Muscle of back (tissue), 13 donors: ENCODE measurements around the gene TMEM169. TPM values are rescaled to one million over a fixed set of nuclear protein-coding genes. Genes with fewer than 3 reads are reported as not detected.

Source experiments
- DNase-seq, 3 donors: peaks; one replicate each; pipeline versions ENCODE4 v3.0.0 to v3.0.0-alpha.2; 2013
- long read RNA-seq, 9 donors: transcript quantifications; one replicate each; lab custom pipeline, GENCODE V29; 2026
- polyA plus RNA-seq, 10 donors: library from polyadenylated mRNA; unstranded; fragments of 120-200 nt; gene quantifications; one replicate each; pipeline ENCODE4 v1.2.1, GENCODE V29; 2013; ENCODE audit not compliant: insufficient read length in 10 of 10

Gene TMEM169, protein sequence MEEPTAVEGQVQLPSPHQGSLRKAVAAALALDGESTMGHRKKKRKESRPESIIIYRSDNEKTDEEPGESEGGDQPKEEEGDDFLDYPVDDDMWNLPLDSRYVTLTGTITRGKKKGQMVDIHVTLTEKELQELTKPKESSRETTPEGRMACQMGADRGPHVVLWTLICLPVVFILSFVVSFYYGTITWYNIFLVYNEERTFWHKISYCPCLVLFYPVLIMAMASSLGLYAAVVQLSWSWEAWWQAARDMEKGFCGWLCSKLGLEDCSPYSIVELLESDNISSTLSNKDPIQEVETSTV
- polyA plus RNA-seq, result 1 to 10 TPM; 2.9 to 6.2 (median 3.9) TPM
- long read RNA-seq, donor 1, partial matches to known transcripts, result 0 of 1 reads
- long read RNA-seq, donor 1, other reads (novel, unspliced or antisense), result 0 of 1 reads
- long read RNA-seq, donor 2, result 0 reads
- long read RNA-seq, donor 3, result 0 reads
- long read RNA-seq, donor 4, result 0 reads
- long read RNA-seq, donor 5, result 0 reads
- long read RNA-seq, donor 6, partial matches to known transcripts, result 0 of 2 reads
- long read RNA-seq, donor 6, other reads (novel, unspliced or antisense), result 0 of 2 reads
- long read RNA-seq, donor 7, result 0 reads
- long read RNA-seq, donor 8, result 0 reads
- long read RNA-seq, donor 9, result 0 reads

DNA sequence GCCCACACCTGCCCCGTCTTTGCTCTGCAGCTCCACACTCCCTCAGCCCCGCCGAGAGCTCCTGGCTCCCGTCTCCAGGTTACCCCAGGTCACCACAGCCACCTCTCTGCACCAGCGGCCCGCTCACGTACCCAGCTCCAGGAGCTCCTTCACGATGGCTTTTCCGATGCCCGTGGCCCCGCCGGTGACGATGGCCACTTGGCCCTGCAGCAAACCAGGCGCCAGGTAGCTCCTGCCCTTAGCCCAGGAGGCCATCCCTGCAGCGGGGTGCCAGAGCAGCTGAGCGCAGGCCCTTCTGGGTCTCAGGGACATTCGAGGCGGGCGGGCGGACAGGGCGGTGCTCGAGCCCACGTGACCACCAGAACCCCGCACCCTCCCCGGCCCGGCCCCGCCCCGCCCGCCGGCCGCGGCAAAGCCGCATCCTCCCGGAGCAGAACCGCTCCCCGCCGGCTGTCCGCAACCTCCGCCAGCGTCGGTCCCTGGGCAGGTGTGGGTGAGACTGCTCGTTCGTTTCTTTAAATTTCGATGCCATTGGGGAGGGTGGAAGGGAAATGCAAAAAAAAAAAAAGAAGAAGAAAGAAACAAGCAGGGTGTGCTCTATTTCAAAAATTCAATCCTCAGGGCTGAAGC lies at the start of gene TMEM169, which contains the start of gene PECR:
TSS of gene TMEM169 (plus strand) at position 433 of the 630 bp plus-strand sequence. CDS start 14,045 bp downstream, outside the sequence.
TSS of gene PECR (minus strand) at position 323 of the 630 bp plus-strand sequence. CDS start at position 255, 68 bp downstream.
- peak; percentile 54 to 82 (median 56) for DNase-seq

DNA sequence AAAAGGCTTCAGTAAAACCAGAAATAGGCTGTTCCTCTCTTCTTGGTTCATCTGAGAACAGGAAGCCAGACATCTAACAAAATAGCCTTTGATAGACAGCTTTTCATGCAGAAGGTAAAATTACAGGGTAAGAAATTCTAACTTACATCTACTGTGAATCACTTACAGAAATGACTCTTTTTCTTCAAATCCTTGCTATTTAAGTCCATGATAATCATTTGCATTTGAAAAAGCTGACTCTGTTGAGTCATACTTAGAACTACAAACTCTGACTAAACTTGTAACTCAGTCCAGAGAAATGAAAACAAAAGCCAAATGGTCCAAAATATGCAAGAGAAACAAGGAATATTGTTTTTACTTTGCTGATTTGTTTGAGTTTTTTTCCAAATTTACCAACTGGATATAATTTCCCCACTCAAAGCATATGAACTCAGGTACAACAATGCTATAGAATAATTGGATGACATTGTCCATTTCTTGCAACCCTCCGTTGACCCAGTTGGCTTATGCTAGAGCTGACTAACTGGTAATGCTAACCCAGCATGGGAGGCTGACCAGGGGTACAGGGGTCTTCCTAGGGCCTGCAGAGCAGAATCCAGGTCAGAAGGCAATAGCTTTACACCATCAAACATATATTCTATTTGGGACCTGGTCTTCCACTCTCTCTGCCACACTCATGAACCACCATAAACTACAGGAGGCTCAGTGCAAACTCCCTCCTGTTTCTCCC lies 49.6 kb upstream of the TMEM169 start:
- DNase-seq, result peak in 1 of 3 donors; percentile 56

DNA sequence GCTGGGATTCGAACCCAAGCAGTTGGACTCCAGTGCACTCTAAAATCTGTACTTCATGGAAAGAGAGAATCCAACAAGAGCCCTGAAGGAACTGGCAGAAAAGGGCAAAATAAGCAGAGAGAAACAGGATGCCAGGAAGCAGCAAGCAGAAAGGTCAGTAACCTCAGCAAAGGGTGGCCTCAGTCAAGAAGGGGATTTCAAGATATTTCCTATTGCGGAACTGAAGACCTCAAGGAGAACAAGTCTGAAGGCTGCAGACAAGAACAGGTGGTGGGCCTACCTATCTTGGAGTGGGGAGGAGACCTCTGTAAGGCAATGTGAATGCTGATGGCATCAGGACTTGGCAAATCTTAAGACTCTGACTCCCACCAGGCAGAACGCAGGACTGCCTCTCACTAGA lies 48.3 kb upstream of the TMEM169 start:
- no peak for DNase-seq

DNA sequence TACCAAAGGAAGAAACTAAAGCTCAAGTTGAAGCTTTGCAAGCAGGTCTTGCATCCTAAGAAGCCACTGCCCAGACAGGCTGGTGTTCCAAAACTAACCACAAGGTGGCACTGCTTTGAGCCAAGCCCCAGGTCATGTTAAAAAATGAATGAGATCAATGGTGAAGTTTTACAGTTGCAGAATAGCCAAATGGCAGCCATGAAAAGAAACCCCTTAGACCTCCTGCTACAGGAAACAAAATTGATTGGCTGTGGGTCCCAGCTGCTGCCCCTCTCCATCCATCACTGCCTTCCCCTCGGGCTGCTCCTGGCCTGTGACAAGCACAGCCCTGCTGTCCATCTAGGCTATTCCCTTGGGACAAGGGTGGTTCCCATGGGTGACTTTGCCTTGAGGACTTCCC lies 47.7 kb upstream of the TMEM169 start:
- DNase-seq, result peak; percentile 45 to 67 (median 45)

DNA sequence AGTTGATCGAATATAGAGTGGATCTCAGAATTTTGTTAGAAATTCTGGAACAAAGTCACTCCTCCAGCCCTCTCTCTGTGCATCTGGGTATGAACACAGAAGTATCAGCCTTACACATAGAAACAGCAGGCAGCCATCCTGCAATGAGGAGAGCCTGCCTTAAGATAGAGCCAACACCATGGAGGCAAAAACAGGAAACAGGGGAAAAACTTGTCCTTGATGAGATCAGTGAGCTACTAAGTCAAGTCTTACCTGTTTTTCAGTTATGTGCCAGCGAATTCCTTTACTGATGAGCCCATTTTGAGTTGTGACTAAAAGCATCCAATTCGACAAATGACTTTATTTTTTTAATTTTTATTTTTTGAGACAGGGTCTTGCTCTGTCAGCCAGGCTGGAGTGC lies 41.8 kb upstream of the TMEM169 start:
- no peak for DNase-seq

DNA sequence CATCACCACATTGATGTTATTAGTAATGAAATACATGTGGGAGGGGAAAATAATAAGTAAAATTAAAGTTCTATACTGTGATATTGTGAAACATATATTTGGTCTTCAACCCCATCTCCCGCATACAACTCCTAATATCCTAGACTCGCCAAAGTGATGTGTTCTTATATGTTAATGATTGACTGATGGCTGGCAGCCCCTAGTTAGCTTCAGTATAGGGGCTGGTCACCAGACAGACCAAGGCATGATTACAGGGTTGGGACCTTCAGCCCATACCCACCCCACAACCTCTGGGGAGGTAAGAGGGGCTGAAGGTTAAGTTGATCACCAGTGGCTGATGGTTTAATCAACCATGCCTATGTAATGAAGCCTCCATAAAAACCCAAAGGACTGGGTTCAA lies 40.3 kb upstream of the TMEM169 start:
- no peak for DNase-seq

DNA sequence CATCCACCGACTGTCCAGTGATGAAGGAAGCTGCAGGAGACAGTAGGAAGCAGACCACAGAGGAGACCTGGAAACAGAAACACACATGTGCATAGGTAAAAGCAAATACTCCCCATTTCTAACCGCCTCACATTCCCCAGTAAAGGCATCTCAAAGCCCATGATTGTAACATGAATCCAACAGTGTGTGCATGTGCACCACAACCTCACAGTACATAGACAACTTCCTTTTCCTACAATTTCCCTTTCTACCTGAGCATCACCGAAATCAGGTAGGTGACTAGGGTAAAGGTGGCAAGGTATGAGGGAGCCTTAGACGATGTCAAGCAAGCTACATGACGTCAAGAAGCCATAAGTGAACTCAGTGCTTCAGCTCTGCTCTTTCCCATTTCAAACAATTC lies 37.8 kb upstream of the TMEM169 start:
- DNase-seq, result no peak

DNA sequence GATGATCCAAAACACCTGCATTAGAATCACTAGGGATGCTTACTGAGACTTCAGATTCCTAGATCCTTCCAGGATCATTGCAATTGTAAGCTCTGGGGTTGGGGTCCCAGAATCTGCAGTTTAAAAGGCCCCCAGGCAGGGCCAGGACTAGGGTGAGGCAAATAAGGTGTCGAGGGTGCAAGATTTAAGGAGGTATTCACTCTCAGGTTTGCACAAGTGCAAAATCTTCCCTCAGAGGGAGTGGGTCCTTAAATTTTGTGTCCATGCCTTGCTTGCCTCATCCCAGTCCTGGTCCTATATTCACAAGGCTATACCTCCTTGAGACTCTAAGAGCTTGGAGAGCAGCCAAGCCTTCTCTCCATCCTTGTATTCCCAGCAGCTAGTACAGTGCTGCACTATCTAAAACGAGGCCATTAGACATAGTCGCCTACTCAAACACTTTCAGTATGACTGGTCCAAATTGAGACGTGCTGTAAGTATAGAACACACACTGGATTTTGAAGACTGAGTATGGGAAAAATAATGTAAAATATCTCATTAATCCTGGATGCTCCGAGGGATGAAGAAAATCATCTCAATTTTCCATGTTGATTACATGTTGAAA lies 36.7 kb upstream of the TMEM169 start:
- DNase-seq, result no peak

DNA sequence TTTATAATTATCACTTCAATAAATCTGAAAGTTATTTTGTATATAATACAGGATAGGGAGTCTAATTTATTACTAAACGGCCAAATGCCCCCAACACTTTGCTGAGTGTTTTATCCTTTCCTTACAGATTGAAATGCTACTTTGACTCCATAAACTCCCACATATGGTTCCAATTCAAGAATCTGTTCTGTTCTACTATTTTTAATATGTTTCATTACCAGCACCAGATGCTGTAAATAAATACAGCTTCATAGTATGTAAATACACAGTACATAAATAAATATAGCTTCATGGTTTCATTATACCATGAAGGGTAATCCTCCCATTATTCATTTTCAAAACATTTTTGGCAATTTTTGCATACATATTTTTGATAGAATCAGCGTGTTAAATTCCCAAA lies 34.3 kb upstream of the TMEM169 start:
- DNase-seq, result no peak

DNA sequence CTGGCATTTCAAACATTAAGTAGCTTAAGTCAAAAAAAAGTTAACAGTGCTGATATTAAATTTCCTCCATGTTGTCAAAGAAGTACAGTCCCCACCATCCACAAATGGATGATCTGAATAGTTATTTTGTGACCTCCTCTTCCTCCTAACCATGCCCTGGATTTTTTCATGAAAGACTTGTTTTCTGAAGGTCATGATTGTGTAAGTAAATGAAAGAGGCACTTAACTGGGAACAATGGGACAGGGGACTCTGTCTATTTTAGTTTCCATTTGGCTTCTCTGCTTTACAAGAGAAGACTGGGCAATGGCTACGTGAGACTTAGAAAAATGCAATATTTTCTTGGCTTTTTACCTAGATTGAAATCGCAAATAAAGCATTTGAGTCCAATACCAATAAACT lies 32.3 kb upstream of the TMEM169 start:
- no peak for DNase-seq

DNA sequence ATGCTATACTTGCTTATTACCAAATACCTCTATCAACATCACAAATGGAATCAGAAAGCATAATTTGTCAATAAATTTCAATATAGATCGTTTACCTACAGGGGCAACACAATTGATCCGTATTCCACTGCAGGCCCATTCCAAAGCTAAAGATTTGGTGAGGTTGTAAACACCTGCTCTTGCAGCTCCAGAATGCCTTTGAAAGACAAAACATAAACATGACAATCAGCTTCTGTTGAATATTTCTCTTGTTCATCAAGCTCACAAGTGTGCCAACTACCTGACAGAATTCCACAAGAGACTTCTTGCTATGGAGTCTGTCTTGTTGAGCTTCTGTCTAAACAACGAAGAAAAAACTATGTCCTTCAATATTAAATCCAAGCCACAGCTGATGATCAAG lies 30.4 kb upstream of the TMEM169 start:
- no peak for DNase-seq

DNA sequence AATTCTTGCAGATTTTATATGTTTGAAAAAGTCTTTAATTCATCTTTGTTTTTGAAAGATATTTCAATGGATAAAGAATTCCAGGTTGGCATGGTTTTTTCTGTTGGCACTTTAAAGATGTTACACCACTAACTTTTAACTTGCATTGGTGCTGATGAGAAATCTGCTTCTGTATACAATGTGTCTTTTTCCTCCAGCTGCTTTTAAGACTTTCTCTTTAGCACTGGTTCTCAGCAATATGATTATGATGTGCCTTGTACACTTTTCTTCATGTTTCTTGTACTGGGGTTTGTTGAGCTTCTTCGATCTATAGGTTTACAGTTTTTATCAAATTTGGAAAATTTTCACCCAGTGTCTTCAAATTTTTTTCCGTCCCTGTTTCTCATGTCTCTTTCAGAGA lies 29.3 kb upstream of the TMEM169 start:
- no peak for DNase-seq

DNA sequence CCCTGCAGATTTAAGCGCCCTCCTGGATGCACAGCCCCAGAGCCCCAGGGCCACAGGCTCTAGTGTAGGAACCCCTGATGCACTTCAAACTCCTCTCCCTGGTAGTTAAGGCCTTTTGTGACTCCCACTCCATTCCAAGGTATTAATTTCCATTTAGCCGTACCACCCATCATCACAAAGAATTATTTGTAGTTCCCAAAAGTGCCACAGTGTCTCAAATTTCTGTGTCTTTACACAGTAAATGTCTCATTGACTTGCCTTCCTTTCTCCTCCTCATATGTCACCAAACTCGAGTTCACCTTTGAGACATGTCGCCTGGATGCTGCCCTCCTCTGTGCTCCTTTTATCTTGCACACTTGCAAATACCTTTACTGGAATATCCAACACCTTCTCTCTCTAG lies 26.0 kb upstream of the TMEM169 start:
- no peak for DNase-seq

DNA sequence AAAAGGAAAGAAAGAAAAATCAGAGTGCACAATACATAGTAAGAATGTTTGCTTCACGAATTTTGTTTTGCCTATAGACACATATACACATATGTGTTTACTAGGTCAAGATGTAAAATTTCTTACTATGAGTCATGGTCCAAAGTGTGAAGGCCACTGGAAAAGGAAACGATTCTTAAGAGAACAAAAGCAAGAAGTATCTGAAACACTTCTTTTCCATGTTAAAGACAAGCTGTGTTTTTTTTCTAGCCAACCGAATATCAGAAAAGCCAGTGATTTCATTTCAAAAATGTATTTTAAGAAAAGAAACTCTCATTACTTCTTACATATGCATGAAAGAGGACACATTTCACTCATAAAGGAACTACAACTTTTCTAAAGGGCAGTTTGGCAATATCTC lies 25.0 kb upstream of the TMEM169 start:
- no peak for DNase-seq

DNA sequence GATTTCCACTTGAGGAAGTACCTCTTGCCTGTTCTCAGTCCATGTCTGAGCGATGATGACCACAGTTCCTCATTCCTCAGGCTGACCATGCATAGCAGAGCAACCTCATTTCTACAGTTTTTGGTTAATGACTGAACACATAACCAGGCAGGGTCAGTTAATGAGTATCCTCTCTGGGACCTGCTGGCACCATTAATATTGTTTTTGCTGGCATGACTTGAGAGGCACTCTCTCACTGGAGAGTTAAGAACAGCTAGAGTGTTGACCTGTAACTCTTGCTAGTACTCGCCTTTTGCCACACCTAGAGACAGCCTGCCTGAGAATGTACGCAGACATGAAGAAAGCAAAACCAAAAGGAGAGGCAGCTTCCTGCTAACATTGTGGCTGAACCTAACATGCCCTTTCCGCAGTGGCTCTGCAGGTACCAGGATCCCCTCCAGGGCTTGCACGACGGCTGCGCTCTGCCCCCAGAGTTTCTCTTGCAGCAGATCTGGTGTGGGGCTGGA lies 24.0 kb upstream of the TMEM169 start:
- no peak for DNase-seq

DNA sequence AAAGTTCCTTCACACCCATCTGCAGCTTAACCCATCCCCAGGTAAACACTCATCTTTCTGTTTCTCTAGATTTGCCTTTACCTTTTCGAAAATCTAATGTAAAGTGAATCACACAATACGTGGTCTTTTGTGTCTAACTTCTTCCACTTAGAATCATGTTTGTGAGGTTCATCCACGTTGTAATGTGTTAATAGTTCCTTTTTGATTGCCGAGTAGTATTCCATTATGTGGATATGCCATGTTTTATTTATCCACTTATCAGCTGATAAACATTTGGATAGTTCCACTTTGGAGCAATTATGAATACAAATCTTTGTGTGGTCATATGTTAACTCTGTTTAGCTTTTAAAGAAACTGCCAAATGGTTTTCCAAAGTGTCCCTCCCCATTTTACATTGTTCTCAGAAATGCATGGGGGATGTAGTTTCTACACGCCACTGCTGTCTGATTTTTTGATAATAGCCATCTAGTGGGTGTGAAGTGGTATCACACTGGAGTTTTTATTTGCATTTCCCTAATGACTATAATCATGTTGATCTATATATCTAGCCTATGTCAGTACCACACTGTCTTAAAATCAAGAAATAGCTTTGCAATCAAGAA lies 22.4 kb upstream of the TMEM169 start:
- DNase-seq, result no peak

DNA sequence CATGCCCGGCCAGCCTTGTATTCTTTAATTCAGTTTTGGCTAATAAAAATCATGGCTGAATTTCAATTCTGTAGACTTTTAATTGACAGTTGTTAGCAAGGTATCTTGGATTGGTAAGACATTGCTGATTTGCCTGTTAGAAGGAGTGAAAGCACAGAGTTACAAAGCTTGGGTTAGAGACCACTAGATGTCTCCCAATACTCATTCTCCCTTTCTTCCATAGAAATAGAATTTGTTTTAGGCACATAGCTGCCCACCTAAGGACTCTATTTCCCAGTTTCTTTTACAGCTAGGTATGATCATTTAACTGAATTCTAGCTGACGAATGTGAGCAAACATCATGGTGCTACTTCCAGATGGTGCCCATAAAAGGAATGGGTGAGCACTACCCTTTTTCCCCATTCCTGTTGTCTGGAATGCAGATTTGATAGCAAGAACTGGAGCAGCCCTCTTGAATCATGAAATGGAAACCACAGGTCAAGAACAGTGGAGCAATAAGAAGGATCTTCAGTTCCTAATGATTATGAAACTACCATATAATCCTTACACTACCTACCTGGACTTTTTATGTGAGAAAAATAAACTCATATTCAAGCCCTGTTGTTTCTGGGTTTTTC lies 17.6 kb upstream of the TMEM169 start:
- no peak for DNase-seq

DNA sequence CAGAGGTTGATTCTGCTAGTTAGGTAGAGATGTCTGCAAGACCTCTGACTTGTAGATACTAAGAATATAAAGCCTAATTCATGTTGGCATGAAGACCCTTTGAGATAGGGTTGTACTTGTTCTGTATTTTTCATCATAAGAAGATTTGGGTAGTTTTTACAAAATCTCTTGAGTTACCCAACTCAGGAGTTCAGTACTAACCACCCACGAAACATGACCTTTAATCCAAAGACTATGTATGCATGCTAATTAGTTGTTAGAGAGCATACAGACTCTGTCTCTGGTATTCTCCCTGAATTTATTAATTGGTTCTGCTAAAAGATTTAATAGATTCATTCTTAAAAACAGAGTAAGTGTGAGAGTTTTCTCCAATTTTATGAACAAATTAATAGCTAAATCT lies 17.1 kb upstream of the TMEM169 start:
- DNase-seq, result no peak

DNA sequence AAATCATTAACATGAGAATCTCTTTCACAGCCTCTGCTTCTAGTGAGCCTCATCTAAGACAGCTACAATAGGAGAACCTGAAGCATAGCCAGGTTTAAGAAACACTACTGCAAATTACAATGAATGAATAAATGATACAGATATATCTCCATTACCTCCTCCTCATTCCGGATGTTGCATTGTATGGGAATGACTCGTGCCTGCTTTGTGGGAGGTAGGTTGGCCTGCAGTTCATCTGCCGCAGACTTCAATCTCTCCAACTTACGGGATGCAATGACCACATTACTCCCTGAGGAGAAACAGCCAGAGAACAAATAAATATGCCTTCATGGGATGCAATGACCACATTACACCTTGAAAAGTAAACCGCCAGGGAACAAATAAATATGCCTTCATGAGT lies 15.5 kb upstream of the TMEM169 start:
- DNase-seq, result peak in 1 of 3 donors; percentile 43

DNA sequence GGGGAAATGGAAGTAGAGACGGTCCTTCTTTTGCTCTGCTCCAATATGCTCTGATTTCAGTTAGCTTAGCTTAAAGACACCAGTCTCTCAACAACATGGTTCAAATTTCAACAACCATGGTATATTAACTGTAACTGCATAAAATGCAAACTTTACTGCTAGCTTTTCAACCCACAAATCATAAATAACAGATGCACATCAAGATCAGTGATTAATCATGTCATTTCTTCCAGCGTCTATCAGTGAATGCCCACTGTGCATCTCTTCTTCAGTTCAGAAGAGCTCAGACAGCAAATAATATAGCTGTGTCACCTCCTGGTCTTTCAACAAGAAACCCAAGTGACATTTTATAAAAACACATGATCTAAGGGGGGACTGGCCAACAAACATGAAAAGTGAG lies 12.7 kb upstream of the TMEM169 start:
- DNase-seq, result no peak

DNA sequence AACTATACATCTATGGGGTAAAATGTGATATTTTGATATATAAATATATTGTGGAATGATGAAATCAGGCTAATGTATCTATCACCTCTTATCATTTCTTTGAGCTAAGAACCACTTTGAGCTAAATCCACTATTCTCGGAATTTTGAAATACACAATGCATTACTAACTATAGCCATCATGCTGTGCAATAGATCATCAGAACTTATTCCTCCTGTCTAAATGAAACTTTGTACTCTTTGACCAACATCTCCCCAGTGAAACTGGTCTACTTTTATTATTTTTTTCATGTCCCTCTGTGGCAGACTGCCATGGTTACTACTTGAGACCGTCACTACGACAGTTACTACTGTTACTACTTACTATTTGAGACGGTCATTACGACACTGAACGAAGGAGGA lies 11.5 kb upstream of the TMEM169 start:
- DNase-seq, result no peak
